Gastroesophageal sphincter (tissue), 3 donors: ENCODE measurements around the gene ATP12A.

Source experiments
- POLR2A ChIP-seq, 2 donors: fragments of 450-650 bp; IDR thresholded peaks; one replicate each; pipeline ENCODE4 v1.6.1; 2017; ENCODE audit warnings: antibody characterized with exemption in 2 of 2, mild to moderate bottlenecking in 2 of 2, moderate library complexity in 1 of 2
- POLR2AphosphoS5 ChIP-seq: sonication (generic); formaldehyde crosslinking; IDR thresholded peaks from one replicate; pipeline ENCODE4 v1.6.1; 2017; ENCODE audit warnings: antibody characterized with exemption
- TF ChIP-seq, protein P1 (sequence below), 4 experiments: fragments of 200-600 bp in 2 of 4; fragments of 450-650 bp in 2 of 4; sonication (generic) in 1 of 4; IDR thresholded peaks; one replicate each; pipeline ENCODE4 v1.5.1; 2017 to 2019; ENCODE audit warnings: antibody characterized with exemption in 4 of 4, mild to moderate bottlenecking in 2 of 4, moderate library complexity in 2 of 4

DNA sequence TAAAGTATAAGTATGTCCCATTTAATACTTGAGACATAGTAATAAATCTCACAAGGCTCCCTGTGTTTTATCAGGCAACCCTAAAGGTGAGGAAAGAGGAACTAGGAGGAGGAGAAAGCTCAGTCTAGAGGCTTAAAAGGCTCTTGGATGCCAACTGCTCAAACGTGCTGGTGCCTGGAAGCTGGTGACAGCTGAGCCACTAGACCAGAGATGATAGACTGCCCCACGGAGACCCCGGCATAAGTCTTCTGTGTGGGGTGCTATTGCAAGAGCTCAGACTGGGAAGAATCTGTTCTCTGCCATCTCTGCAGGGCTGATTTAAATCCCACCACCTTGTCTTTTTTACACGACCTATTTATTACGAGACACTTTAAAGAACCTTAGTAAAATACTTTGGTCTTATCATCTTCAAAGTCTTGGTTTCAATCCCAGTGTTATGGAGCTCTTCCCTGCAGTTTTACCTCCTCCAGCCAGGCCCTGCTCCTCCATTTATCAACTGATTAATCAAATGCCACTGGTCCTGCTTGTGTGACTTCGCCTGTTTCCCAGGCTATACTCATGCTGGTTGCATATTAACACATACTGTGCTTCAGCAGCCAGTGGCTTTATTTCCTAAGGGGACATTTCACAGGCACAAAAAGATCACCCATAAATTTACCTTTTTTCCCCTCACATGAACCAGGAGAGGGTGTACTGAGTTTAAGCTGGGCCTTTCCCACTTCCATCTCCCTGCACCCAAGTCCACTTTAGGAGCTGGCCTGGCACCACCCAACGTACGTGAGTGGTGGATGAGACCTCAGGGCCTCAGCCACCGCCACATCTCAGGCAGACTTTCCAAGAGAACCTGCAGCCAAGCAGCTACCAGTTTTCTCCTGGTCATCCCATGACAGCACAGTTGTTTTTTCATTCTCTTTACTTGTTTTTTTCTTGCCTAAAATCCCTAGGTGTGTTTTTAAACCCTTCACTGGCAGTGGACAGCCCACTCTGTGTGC is 7.8 kb upstream of the ATP12A start:
- TF ChIP-seq POLR2AphosphoS5 (no peak), POLR2A (IDR thresholded peaks at IDR 0.05) (no peak)
- TF ChIP-seq, protein P1, sequence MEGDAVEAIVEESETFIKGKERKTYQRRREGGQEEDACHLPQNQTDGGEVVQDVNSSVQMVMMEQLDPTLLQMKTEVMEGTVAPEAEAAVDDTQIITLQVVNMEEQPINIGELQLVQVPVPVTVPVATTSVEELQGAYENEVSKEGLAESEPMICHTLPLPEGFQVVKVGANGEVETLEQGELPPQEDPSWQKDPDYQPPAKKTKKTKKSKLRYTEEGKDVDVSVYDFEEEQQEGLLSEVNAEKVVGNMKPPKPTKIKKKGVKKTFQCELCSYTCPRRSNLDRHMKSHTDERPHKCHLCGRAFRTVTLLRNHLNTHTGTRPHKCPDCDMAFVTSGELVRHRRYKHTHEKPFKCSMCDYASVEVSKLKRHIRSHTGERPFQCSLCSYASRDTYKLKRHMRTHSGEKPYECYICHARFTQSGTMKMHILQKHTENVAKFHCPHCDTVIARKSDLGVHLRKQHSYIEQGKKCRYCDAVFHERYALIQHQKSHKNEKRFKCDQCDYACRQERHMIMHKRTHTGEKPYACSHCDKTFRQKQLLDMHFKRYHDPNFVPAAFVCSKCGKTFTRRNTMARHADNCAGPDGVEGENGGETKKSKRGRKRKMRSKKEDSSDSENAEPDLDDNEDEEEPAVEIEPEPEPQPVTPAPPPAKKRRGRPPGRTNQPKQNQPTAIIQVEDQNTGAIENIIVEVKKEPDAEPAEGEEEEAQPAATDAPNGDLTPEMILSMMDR (IDR thresholded peaks at IDR 0.05): no peak
